HG03558 (cell line): ENCODE measurements around the gene RBM26.

ENCODE experiments used
- ATAC-seq: cut with Tn5 transposase; IDR thresholded peaks from one replicate; pipeline ENCODE4 v1.9.1; 2021; ENCODE audit warnings: moderate number of reproducible peaks; ENCODE audit not compliant: unreplicated experiment; ENCODE audit errors: extremely low read depth

Gene RBM26, protein sequence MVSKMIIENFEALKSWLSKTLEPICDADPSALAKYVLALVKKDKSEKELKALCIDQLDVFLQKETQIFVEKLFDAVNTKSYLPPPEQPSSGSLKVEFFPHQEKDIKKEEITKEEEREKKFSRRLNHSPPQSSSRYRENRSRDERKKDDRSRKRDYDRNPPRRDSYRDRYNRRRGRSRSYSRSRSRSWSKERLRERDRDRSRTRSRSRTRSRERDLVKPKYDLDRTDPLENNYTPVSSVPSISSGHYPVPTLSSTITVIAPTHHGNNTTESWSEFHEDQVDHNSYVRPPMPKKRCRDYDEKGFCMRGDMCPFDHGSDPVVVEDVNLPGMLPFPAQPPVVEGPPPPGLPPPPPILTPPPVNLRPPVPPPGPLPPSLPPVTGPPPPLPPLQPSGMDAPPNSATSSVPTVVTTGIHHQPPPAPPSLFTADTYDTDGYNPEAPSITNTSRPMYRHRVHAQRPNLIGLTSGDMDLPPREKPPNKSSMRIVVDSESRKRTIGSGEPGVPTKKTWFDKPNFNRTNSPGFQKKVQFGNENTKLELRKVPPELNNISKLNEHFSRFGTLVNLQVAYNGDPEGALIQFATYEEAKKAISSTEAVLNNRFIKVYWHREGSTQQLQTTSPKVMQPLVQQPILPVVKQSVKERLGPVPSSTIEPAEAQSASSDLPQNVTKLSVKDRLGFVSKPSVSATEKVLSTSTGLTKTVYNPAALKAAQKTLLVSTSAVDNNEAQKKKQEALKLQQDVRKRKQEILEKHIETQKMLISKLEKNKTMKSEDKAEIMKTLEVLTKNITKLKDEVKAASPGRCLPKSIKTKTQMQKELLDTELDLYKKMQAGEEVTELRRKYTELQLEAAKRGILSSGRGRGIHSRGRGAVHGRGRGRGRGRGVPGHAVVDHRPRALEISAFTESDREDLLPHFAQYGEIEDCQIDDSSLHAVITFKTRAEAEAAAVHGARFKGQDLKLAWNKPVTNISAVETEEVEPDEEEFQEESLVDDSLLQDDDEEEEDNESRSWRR

GRCh38 chr13:79405831-79406596, at the start of gene RBM26:
TSS of gene RBM26 (minus strand) at chr13:79406255. CDS start at chr13:79405774, 481 bp downstream.
- ATAC-seq = peak; percentile 42

DNA sequence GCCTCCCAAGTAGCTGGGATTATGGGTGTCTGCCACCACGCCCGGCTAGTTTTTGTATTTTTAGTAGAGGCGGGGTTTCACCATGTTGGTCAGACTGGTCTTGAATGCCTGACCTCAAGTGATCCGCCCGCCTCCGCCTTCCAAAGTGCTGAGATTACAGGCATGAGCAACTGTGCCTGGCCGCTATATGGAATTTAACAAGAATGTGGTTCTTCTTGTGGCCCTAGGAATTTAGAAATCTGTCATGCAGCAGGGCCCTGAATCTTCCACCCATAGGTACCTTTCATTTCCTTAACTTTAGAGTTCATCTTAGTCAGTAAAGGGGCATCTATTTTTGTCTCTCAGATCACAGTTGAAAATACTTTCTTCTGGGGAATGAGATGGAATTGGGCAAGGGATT, 49.3 kb upstream of the RBM26 start:
- ATAC-seq = no peak

DNA sequence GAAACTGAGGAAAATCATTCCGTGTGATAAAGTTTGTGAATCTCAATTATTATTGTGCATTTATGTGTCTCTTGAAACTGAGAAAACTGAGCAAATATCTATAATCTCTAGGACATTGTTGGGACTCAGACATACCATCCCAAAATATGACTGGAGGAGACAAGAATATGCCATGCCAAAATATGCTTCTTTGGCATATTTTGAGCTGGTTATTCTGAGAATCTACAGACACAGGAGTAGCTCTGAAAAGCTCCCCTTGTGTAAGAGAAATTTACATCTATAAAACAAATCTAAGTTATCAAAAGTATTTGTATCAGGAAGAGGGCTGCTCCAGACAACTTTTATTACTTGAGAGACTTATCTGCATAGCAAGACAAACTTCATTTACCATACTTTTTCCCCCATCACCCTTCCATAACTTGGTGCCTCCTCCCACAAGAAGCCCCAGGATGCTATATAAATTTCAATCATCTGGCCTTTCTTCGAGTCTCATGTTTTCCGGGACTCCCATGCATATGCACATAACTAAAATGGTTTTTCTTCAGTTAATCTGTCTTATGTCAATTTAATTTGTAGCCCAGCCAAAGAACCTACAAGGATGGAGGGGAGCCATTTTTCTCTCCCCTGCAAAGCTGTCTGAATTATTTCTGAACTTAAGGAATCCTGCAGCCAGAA, 46.3 kb upstream of the RBM26 start:
- ATAC-seq = no peak

GRCh38 chr13:79451500-79451962, 45.5 kb upstream of the RBM26 start:
- peak; percentile 99 for ATAC-seq

GRCh38 chr13:79450110-79450509, 44.1 kb upstream of the RBM26 start:
- ATAC-seq = no peak

DNA sequence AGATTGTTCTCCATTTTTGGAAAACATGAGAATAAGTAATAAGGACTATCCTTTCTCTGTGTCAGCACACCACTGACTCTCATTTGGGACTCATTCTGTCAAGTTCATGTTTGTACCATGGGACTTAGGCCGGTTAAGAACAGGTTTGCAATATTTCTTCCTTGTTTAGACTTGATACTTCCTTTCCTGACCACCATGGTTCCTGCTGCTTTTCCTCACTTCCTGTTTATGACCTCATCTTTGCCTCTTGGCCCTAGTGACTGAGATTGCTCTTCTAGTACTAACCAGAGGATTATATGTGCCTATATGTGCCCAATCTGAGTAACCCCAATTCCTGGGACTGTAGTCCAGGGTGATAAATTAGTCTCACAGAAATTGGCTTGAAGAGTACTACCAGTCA, 42.4 kb upstream of the RBM26 start:
- no peak for ATAC-seq

DNA sequence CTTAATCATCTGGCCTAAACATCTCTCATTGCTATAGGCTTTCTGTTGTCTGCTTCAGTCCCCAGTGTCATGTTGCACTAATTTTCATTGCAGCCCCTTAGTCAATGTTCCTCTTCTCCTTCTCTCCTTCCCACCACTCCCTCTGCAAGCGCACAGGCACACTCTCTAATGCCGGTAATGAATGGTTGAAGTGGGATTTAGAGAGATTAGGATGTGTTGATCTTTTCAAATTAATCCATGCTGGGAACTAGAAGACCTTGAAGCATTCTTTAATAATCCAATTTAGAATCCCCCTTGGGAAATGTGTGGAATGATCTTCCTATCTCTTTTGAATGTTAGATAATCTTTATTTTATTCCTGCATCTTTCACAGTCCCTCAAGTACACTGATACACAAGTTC, 41.7 kb upstream of the RBM26 start:
- ATAC-seq = no peak

GRCh38 chr13:79447141-79447540, 41.1 kb upstream of the RBM26 start:
- ATAC-seq = no peak

DNA sequence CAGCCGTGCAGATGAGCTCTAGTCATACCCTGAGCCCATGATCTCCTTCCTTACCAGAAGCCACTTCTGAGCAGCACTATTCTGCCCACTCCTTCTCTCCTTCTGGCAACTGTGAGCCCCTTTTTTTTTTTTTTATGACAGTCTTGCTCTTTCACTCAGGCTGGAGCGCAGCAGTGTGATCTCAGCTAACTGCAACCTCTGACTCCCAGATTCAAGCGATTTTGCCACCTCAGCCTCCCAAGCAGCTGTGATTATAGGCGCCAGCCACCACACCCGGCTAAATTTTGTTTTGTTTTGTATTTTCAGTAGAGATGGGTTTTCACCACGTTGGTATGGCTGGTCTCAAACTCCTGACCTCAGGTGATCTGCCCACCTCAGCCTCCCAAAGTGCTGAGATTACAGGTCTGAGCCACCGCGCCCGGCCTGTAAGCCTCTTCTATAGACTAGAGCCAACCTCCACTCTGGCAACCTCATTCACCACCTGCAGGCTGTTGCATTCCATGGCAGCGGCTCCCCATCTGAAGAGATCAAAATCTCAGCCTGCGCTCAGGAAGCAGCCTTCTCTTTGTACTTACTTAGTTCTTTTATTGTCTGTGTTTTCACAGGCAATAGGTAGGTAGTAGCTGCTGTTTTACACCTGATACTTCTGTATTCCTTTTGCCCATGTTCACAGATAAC, 40.1 kb upstream of the RBM26 start:
- ATAC-seq = no peak

GRCh38 chr13:79442706-79443105, 36.7 kb upstream of the RBM26 start:
- ATAC-seq = no peak

DNA sequence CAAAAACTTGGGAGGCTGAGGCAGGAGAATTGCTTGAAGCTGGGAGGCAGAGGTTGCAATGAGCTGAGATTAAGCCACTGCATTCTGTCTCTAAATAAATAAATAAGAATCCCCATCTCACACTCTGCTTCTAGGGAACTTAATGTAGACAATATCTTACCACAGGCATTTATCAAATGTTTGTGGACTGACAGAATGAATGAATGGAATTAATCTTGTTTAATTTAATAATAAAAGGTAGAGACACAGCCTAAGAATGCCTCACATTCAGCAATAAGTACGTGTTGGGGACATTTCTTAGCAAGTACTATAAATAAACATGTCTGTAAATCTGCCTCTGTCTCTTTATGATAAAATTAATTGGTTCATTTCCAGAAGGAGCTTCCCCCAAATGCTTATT, 36.2 kb upstream of the RBM26 start:
- ATAC-seq = no peak

- ATAC-seq = no peak
These were observed 35.0 kb upstream of the RBM26 start for GRCh38 chr13:79440958-79441528.

DNA sequence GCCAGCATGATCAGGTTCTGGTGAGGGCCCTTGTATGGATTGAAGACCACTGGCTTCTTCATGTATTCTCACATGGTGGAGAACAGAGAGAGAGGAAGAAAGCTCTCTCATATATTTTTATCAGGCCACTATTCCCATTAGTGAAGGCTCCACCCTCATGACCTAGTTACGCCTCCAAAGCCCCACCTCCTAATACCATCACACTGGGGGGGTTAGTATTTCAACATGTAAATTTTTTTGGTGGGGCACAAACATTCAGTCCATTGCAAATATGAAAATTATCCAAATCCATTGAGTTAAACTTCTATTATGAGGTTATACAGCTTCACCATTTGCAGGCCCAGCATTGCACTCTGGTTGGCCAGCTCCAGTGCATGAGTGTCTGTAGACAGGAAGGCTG, 33.2 kb upstream of the RBM26 start:
- ATAC-seq = no peak

- ATAC-seq = no peak
These were observed 29.5 kb upstream of the RBM26 start for GRCh38 chr13:79435561-79435990.

GRCh38 chr13:79434556-79434955, 28.5 kb upstream of the RBM26 start:
- no peak for ATAC-seq

DNA sequence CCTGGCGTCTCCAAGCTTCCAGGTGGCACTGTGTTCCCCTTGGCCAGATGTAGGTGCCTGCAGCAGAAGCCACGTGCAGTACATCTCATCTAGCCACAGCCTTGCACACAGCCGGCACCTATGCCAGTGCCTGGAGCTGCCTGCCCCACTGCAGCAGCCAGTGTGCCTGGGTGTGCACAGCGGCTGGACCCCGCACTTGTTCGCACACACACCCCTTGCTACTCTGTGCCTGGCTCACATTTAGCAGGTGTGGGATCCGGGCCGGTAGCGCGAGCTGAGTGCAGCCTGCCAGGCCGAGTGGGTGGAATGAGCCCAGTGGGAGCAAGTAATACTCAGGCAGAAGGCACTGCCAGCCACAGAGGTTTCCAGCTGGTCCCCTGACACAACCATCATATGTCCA, 26.9 kb upstream of the RBM26 start:
- no peak for ATAC-seq

GRCh38 chr13:79432086-79432485, 26.0 kb upstream of the RBM26 start:
- no peak for ATAC-seq

GRCh38 chr13:79429309-79429708, 23.3 kb upstream of the RBM26 start:
- no peak for ATAC-seq

DNA sequence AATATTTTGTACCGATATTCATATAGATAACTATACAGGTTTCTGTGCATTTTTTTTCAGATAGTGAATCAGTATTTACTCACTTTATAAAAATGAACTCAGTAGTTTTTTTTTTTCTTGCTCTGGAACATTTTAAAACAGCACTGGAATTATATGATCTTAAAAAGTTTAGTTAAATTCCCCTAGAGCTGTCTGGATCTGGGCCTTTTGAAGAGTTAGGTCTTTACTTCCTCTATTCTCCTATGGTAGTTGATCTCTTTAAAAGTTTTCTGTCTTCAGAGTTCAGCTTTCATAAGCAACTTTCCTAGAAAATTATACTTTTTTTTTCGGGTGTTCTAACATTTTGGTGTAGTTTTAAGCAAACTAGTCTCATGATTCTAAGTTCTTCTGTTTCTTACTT, 21.8 kb upstream of the RBM26 start:
- no peak for ATAC-seq
